ENCODE results near the gene TMEM255A. TPM values are rescaled to one million over a fixed set of nuclear protein-coding genes. Genes with fewer than 3 reads are reported as not detected.

Gene TMEM255A
- total and polyA plus RNA-seq, 2 of the 13 experiments (the other 11 are each of a cell fraction or from before 2014, with no cell fraction given): 0.13 to 0.40 TPM

DNA sequence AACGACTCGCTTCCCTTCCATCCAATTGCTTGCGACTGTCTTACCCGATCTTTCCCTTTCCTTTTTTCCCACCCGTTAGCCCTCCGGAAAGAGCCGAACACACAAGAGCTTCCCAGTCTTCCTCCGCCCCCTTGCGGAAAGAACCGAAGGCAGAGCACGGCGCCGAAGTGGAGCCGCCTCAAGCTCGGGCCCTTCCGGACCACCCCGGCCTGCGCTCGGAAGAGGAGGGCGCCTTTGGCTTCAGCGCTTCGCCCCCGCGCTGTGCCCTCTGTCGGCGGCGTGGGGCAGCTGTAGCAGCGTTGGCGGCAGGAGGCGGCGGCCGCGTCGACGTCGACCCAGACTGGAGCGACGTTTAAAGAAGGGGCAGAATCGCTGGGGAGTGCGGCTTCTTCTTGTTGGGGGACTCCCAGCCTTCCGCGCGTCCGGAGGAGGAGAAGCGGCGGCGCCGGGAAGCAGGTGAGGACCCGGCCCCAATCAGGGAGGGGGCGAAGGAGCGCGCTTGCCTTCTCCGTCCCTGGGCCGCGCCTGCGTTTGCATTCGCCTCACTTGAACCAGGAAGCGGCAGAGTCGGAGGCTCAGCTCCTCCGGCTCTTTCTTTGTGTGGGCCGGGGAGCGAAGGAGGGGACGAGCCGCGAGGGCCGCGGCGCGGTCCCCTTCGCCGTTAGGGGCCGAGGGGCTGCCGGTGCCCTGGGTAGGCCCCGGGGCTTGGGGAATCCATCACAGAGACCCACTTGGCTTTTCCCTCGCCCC is 60.6 kb downstream of the TMEM255A start, which contains the start of gene ZBTB33 (continued):
- TF ChIP-seq ZNF3 (CRISPR knock-in tag; IDR thresholded peaks at IDR 0.05) (no peak), NFRKB (IDR thresholded peaks at IDR 0.05) (no peak), ZFP62 (CRISPR knock-in tag; IDR thresholded peaks at IDR 0.05) (no peak), FLYWCH1 (CRISPR knock-in tag; IDR thresholded peaks at IDR 0.05) (no peak), MED13 (CRISPR knock-in tag; IDR thresholded peaks at IDR 0.05) (no peak), FOXK2 (IDR thresholded peaks at IDR 0.05) (no peak), BCL6 (CRISPR knock-in tag; IDR thresholded peaks at IDR 0.05) (no peak), ZNF205 (CRISPR knock-in tag; IDR thresholded peaks at IDR 0.05) (no peak), ZNF484 (CRISPR knock-in tag; IDR thresholded peaks at IDR 0.05; ENCODE audit: borderline replicate concordance, low read depth) (no peak), IRF2 (CRISPR knock-in tag; IDR thresholded peaks at IDR 0.05) (0 out of 2 replicates have a peak, but pooled peaks have one; percentile 45), ZNF547 (CRISPR knock-in tag; IDR thresholded peaks at IDR 0.05) (no peak), HNRNPLL (IDR thresholded peaks at IDR 0.05; ENCODE audit: low read depth, low read length, poor library complexity, severe bottlenecking) (peak; percentile 68), REL (CRISPR knock-in tag; conservative IDR thresholded peaks at IDR 0.05) (no peak), ZC3H4 (CRISPR knock-in tag; IDR thresholded peaks at IDR 0.05; ENCODE audit: borderline replicate concordance) (no peak), ZSCAN22 (CRISPR knock-in tag; IDR thresholded peaks at IDR 0.05) (no peak), MTF1 (CRISPR knock-in tag; IDR thresholded peaks at IDR 0.05) (no peak)
- TF ChIP-seq, protein P1, sequence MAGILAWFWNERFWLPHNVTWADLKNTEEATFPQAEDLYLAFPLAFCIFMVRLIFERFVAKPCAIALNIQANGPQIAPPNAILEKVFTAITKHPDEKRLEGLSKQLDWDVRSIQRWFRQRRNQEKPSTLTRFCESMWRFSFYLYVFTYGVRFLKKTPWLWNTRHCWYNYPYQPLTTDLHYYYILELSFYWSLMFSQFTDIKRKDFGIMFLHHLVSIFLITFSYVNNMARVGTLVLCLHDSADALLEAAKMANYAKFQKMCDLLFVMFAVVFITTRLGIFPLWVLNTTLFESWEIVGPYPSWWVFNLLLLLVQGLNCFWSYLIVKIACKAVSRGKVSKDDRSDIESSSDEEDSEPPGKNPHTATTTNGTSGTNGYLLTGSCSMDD (CRISPR knock-in tag; IDR thresholded peaks at IDR 0.05): no peak
- TF ChIP-seq, protein P2, sequence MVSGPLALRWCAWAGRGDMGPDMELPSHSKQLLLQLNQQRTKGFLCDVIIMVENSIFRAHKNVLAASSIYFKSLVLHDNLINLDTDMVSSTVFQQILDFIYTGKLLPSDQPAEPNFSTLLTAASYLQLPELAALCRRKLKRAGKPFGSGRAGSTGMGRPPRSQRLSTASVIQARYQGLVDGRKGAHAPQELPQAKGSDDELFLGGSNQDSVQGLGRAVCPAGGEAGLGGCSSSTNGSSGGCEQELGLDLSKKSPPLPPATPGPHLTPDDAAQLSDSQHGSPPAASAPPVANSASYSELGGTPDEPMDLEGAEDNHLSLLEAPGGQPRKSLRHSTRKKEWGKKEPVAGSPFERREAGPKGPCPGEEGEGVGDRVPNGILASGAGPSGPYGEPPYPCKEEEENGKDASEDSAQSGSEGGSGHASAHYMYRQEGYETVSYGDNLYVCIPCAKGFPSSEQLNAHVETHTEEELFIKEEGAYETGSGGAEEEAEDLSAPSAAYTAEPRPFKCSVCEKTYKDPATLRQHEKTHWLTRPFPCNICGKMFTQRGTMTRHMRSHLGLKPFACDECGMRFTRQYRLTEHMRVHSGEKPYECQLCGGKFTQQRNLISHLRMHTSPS (CRISPR knock-in tag; IDR thresholded peaks at IDR 0.05; ENCODE audit: low read depth): no peak; the same call in 1 of the 2 replicates
- TF ChIP-seq, protein P3, sequence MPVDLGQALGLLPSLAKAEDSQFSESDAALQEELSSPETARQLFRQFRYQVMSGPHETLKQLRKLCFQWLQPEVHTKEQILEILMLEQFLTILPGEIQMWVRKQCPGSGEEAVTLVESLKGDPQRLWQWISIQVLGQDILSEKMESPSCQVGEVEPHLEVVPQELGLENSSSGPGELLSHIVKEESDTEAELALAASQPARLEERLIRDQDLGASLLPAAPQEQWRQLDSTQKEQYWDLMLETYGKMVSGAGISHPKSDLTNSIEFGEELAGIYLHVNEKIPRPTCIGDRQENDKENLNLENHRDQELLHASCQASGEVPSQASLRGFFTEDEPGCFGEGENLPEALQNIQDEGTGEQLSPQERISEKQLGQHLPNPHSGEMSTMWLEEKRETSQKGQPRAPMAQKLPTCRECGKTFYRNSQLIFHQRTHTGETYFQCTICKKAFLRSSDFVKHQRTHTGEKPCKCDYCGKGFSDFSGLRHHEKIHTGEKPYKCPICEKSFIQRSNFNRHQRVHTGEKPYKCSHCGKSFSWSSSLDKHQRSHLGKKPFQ (CRISPR knock-in tag; IDR thresholded peaks at IDR 0.05; ENCODE audit: insufficient replicate concordance): no peak
- TF ChIP-seq, protein P4, sequence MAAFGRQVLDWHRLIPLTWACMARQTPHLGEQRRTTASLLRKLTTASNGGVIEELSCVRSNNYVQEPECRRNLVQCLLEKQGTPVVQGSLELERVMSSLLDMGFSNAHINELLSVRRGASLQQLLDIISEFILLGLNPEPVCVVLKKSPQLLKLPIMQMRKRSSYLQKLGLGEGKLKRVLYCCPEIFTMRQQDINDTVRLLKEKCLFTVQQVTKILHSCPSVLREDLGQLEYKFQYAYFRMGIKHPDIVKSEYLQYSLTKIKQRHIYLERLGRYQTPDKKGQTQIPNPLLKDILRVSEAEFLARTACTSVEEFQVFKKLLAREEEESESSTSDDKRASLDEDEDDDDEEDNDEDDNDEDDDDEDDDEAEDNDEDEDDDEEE (CRISPR knock-in tag; IDR thresholded peaks at IDR 0.05): no peak
- TF ChIP-seq, protein P5, sequence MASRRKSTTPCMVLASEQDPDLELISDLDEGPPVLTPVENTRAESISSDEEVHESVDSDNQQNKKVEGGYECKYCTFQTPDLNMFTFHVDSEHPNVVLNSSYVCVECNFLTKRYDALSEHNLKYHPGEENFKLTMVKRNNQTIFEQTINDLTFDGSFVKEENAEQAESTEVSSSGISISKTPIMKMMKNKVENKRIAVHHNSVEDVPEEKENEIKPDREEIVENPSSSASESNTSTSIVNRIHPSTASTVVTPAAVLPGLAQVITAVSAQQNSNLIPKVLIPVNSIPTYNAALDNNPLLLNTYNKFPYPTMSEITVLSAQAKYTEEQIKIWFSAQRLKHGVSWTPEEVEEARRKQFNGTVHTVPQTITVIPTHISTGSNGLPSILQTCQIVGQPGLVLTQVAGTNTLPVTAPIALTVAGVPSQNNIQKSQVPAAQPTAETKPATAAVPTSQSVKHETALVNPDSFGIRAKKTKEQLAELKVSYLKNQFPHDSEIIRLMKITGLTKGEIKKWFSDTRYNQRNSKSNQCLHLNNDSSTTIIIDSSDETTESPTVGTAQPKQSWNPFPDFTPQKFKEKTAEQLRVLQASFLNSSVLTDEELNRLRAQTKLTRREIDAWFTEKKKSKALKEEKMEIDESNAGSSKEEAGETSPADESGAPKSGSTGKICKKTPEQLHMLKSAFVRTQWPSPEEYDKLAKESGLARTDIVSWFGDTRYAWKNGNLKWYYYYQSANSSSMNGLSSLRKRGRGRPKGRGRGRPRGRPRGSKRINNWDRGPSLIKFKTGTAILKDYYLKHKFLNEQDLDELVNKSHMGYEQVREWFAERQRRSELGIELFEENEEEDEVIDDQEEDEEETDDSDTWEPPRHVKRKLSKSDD (CRISPR knock-in tag; IDR thresholded peaks at IDR 0.05; ENCODE audit: low read depth): no peak
- TF ChIP-seq, protein P6, sequence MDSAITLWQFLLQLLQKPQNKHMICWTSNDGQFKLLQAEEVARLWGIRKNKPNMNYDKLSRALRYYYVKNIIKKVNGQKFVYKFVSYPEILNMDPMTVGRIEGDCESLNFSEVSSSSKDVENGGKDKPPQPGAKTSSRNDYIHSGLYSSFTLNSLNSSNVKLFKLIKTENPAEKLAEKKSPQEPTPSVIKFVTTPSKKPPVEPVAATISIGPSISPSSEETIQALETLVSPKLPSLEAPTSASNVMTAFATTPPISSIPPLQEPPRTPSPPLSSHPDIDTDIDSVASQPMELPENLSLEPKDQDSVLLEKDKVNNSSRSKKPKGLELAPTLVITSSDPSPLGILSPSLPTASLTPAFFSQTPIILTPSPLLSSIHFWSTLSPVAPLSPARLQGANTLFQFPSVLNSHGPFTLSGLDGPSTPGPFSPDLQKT (CRISPR knock-in tag; IDR thresholded peaks at IDR 0.05; ENCODE audit: borderline replicate concordance): no peak
